NCI-H446 treated with DMSO at 0.1 percent for 48 hours (cell line): ENCODE results near the gene NARF.

ENCODE experiments used
- DNase-seq: peaks from one replicate; lab custom pipeline; 2025; lab: John Stamatoyannopoulos, UW

NARF gene

DNA sequence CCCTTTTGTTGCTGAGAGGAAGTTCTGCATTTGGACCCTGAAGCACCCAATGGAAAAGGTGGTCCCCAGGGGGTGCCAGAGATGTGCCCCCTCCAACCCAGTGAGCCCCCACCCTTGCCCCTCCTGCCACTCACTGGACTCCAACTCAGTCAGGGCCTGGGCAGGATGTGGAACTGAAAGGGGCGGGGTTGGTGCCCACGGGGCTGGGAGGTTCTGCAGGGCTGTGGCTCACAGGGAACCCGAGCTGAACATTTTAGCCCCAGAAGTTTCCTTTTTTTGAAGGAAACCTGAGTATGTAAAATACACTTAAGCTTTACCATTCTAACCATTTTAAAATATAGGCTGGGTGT is 24.4 kb upstream of the NARF start:
- DNase-seq: no peak

DNA sequence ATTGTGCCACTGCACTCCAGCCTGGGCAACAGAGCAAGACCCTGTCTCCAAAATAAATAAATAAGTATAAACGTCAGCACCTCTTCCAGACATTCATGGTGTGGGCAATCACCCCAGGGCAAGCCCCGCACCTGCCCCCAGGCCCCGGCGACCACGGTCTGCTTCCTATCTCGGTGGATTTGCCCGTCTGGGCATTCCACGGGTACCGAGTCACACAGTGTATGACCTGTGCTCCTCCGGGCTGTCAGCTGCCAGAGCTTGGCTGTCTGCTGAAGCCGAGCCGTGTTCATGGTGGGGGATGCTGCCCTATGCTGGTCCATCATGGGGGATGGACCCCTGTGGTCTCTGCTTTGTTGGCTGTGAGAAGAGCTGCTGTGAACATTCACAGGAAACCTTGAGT is 23.4 kb upstream of the NARF start:
- DNase-seq: no peak

DNA sequence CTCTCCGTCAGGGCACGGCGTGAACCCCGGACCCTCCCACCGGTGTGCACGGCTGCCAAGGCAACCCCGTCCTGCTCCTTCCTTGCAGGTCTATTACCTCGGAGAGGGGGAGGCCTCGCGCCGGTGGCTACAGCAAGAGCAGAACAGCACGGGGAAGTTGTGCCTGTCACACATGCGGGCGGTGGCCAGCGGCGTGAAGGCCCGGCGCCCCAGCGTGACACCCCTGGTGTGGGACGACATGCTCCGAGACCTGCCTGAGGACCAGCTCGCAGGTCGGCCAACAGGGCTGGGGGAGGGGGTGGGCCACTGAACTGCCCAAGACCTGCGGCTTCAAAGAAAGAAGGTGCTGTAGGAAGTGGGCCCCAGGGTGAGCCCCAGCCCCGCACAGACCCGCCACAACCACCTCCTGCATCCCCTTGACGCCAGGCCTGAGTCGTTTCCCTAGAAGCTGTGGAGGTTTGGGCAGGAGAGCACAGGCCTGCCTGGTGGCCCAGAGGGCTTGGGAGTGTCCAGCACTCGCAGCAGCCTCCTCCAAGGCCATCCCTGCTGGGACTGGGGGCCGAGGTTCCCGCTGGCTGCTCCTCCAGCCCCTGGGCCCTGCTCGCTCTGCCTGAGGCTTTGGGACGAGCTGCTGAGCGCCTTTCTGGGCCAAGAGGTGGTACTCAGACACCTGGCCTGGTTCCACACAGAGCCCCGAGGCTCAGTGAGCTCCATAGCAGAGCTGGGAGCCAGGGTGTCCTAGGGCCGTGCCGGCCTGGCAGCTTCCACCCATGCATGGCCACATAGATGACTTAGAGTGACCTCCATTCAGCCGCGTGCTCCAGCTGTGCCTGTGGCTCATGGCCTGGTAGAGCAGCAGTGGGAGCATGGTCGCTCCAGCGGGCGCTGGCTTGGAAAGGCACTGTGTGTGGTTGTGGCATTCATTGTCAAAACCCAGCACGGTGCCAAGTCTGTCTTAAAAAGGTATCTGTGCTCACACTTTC is 22.6 kb upstream of the NARF start:
- DNase-seq: no peak

DNA sequence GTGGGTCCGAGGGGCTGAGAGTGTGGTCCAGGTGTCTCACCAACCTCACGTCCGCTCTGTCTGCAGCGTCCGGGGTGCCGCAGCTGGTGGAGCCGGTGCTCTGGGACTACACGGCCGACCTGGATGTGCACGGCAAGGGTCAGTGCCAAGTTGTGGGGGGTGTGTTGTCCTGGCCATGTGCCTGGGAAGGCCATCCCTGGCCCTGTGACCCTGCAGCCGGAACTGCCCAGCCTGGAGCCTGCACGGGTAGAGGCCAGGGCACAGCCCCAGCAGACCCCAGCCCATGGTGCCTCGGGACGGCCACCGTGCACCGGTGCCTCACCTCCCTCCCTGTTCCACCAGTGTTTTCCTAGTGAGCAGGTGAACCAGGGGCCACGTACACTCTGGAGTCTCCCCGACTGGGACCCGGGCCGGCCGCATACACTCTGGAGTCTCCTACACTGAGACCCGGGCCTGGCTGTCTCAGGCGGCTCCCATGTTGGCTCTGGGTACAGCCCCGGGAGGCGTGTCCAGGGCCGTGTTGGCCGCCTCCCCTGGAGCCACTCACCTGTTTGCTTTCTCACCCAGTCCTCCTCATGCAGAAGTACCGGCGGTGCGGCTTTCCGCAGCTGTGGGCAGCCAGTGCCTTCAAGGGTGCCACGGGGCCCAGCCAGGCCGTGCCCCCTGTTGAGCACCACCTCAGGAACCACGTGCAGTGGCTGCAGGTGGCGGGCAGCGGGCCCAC is 21.8 kb upstream of the NARF start:
- no peak for DNase-seq

DNA sequence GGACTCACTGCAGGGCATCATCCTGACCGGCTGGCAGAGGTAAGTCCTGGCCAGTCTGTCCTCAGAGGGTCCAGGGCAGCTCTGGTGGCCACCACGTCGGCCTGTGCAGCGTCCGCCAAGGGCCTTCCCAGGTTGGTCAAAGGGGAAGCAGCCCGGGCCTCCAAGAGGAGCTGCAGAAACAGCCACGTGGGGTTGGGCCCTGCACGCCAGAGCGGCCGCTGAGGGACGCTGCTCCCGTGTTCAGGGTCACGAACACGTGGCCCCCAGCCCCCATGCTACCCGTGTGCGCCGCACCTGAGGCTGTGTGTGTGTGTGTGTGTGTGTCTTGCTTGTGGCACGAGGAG is 21.2 kb upstream of the NARF start:
- DNase-seq: no peak

DNA sequence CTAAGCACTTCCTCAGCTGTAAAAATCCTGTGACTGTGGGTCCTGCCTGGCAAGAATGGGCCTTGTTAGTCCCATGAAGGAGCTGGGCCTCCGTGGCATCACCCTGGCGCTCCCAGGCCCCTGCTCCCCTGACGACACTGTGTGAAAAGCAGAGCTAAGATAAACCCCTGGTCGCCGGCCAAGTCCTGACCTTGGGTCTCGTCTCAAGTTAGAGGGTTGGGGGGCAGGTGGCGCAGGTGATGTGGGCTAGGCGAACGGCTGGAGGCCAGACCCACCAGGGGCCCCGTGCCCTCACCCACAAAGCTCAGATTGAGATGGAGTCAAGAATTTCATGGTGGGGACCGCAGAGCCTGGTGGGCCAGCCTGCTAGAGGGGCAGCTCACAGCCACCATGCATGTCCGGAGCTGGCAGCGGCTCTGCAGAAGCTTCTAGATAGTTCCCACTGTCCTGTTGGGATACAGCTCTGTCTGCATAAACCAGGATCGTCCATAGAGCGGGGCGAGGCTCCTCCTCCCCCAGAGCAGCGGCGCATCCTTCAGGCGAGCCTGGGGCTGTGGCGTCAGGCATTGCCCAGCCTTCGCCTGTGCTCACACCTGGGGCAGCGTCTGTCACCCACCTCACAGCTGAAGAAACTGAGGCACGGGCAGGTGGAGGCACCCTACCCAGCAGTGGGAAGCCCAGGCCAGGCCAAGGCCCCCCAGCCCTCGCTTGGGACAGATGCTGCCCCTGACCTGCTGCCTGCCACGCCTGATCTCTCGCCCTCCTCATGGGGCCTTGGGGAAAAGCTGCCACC is 19.9 kb upstream of the NARF start:
- DNase-seq: no peak

DNA sequence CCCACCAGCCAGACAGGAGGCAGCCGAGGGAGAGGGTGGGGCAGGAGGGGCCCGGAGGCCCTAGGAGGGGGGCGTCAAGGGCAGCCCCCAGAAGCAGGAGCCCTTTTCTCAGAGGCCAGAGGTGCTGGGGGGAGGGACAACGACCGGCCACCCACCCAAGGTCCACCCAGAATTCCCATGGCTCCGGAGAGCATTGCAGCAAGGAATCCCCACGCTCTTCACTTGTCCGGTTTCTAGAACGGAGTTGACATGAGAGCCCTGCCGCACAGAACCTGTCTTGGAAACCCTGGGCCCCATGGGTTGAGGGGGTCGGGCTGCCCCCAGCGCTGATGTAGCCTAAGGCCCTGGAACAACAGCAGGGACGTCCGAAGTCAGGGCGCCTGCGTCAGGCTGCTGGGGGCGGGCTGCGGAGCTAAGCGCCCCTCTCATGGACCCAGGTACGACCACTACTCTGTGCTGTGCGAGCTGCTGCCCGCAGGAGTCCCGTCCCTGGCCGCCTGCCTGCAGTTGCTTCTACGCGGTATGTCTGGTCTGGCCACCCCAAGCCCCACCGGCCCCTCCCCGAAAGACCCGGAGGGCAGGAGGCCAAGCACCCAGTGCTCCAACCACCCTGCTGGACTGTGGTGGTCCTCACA is 19.2 kb upstream of the NARF start:
- no peak for DNase-seq

DNA sequence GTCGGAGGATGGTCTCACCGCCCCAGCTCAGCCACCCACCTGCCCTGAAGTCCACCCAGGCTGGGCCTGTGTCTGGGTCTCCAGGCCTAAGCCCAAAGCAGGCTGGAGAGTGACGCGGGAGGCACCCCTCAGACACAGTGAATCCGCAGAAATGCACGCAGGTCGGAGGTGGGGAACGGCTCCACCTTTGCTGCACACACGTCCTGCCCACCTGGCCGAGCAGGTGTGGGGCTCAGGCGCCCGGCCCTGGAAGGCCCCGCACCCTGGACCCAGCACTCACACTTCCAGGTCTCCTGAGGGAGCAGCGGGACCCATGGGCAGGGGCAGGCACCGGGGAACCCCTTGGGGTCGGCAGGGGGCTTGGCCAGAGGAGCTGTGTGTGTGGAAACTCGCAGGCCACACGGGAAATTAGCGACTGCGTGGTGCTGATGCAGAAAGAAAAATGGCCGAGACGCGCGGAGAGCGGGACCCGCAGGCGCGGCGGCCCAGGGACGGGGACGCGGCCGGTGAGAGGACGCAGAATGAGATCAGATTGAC is 18.6 kb upstream of the NARF start:
- no peak for DNase-seq

DNA sequence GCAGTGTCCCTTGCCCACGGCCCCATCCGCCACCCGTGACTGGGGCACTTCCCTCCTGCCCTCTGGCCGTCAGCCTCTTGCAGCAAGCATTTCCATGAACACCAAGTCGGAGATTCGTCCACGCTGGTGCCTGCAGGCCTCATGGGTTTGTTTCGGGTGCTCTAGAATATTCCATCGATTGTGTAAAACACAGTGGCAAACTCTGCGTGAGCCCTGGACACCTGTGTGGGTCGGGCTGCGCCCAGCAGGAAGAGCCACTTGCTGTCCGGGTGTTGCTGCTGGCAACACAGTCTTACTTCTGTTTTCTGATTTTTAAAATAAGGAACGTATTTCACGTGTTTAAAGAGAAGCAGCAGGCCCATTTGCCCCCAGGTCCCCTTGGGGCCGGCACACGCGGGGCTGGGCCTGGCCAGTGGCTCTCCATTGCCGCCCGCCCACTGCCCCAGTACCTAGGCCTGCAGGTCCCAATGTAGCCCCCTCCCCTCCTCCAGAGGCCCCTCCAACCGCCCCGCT is 18.0 kb upstream of the NARF start:
- DNase-seq: no peak

DNA sequence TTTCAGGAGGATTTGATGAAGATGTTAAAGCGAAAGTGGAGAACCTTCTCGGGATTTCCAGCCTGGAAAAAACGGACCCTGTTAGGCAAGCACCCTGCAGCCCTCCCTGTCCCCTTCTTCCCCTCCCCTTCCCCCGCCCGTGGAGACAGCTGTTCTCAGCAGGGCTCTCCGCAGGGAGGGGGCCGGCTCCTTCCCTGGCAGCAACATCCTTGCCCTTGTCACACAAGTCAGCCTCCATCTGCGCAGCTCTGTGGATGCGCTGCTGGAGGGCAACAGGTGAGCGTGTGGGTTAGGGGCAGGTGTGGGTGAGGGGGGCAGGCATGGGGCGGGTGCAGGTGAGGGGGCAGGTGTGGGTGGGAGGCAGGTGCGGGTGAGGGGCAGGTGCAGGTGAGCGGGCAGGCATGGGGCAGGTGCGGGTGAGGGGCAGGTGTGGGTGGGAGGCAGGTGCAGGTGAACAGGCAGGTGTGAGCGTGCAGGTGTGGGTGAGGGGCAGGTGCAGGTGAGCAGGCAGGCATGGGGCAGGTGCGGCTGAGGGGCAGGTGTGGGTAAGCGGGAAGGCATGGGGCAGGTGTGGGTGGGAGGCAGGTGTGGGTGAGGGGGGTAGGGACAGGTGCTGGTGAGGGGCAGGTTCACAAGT is 17.4 kb upstream of the NARF start:
- no peak for DNase-seq

DNA sequence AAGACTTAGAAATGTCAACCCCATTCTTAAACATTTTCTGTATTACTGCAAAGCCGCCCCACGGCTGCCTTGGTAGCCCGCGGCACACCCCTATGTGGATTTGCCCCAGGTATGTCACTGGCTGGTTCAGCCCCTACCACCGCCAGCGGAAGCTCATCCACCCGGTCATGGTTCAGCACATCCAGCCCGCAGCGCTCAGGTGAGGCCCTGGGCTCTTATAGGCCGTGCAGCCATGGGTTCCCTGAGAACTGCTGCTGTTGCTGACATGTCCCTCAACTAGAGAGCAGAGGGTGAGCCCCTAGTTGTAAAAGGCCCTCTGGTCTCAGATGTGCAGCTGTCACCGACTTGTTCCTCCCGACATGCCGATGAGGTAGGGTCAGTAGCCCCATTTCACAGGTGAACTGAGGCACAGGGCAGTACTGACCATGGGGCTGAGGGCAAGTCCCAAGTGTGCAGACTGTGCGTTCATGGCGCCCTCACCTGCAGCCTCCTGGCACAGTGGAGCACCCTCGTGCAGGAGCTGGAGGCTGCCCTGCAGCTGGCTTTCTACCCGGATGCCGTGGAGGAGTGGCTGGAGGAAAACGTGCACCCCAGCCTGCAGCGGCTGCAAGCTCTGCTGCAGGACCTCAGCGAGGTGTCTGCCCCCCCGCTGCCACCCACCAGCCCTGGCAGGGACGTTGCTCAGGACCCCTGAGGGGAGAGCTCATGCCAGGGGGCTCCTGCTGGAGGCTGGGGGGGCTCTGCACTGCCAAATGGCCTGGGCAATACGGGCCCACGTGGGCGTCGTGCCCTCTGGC is 16.7 kb upstream of the NARF start:
- no peak for DNase-seq

DNA sequence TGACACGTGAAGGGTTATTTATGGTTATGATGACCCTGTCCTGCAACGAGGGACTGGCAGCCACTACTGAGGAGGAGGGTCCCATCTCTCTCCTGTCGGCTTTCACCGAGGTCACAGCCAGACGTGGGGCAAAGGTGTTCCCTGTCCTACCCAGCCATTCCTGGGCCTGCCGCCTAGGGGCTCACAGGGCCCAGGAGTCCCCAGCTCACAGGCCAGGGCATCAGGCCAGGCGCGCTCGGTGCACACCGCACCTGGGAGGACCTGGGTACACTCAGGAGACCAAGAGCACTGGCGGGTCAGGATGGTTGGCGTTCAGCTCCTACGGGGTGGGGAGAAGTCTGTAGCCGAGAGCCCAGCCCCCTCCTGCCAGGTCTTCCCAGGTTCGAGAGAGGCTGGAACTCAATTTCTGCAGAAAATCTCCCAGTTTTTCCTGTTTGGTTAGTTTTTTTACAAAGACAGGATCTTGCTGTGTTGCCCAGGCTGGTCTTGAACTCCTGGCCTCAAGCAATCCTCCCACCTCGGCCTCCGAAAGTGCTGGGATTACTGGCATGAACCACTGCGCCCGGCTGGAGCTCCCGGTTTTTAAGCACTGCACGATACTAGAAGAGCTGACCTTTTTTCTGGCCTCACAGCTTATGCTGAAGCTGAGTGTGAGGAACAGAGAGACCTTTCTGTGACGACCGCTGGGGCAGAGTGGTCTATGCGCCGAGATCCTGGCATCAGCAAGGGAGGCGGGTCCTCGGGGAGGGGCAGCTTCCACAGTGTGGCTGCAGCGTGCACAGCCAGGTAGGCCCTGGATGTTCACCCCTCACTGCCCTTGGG is 15.7 kb upstream of the NARF start:
- no peak for DNase-seq

DNA sequence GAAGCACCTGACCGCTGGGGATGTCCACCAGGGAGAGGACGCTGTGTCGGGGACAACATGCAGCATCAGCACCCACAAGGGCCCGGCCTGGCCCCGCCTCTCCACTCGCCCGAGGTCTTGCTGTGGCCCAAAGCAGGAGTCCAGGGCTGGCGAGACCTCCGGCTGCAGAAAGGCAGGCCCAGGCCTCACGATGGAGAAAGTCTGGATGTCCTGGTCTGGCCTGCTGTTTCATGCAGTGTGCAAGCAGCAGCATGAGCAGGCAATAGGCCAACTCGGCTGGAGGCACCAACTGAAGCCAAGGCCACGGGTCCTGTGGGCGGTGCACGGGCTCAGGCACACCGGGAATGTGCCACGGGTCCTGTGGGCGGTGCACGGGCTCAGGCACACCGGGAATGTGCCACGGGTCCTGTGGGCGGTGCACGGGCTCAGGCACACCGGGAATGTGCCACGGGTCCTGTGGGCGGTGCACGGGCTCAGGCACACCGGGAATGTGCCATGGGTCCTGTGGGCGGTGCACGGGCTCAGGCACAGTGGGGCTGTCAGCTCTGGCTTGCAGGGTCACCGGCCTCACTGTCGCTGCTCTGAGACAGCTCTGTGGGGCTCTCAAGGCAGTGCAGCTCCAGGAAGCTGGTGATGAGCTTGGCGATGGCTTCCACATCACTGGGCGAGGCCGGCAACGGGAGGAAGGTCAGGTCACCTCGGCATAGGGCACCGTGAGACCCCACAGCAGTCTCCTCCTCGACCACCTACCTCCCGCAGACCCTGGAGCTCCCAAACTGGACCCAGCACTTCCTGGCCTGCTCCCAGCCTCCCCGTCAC is 14.9 kb upstream of the NARF start:
- DNase-seq: no peak

DNA sequence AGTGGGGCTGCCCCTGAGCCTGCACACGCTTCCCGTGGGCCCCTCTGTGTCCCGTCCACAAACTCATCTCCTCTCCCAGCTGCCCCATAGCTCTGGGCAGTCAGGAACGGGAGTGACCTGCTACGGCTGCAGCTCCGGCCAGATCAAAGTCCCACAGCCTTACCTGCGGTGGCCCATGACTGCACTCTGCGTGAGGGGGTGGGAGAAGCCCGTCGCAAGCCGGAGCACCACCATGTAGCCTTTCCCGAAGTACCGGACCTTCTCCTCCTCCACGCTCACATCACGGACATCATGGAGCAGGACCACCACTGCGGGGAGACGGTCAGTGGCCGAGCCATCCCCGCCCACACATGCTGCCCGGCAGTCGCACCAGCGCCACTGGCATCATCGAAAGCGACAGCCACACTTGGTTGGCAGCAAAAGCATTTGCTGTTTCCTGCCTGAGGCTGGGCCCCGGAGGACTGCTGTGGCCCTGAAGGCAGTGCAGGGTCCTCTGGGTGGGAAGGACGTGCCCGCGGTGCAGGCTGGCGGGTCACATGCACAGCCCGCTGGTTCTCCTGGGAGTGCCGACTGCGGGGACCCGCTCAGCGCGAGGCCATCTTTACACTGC is 14.2 kb upstream of the NARF start:
- DNase-seq: no peak

DNA sequence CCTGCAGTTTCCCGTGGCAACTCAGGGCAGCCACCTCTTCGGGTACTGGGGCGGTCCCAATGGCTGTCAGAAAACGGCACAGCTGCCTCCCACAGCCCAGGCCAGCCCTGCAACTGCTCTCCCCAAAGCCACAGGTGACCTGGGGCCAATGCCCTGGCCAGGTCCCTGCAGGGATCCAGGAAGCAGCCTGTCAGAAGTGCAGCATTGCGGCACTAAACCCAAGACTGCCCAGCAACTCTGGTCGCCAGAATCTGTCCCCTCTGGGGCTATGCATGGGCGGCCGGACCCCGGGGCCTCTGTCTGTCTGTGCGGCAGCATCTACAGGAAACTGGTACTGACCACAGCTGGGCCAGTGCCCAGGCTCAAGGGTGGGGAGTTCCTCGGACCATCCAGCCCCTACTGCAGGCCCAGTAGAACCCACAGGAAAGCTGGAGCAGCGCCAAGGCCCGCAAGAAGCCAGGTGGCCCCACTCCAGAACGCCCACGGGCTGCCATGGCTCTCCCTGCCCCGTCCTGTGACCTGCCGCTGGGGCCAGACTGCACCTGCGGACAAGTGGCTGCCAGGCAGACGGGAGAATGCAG is 13.5 kb upstream of the NARF start:
- no peak for DNase-seq

DNA sequence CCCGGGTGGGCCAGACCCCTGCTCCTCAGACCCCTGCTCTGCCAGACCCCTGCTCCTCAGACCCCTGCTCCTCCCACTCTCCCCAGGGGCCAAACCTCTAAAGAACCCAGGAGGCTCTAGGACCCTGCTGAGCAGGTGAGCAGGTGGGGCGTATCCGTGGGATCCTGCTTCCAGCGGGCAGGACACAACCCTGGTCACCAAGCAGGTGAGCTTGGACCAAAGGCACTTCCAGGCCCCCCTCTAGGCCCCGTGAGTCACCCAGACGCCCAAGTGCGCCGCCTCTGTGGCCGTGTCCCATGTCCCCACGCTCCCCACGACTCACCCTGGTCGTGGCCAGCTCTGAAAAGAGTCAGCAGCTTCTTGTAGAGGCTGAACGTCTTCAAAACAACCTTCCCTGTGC is 13.0 kb upstream of the NARF start:
- no peak for DNase-seq

DNA sequence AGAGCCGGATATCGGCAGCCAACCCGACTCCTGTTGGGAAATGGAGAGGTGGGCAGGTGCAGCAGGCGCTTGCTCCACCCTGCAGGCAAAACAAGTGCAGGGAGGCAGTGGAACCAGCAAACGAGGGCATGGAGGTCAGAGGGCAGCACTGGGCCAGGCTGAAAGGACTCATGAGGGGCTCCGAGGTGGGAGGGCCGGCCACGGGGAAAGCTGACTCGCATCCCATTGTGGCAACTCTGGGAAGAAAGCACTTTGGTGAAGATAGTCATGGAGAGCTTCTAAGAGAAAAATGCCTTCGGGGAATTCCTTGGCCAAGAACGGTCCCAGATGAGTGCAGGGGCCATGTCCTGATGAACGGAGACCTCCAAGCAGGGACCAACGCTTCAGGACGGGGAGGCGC is 12.4 kb upstream of the NARF start:
- no peak for DNase-seq

DNA sequence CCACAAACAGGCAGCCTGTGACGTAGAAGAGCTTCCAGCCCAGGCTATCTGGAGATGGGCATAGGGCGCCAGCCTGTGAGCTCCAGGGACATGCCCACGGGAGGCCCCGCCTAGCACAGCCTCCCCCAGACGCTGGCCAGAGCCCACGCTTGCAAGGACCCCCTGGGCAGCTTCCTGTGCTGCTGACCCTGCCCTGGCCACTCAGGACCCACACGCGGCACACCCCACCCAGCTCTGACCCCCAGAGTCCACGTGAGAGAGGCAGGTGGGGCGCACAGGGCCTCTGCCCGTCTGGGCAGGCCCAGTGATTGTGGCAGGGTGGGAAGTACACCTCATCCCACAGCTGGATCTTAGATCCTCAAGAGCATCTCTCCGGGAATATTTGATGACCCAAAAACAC is 11.9 kb upstream of the NARF start:
- DNase-seq: no peak
